Endothelial cell of umbilical vein (primary cell): ENCODE results near the gene BMPR1A.

ENCODE experiments used
- EZH2 ChIP-seq: IDR thresholded peaks from 2 replicates; pipeline ENCODE4 v1.6.1; 2012; ENCODE audit warnings: borderline replicate concordance, low read depth, mild to moderate bottlenecking, moderate library complexity, low read length, inconsistent platforms; ENCODE audit not compliant: severe bottlenecking
- POLR2A ChIP-seq: IDR thresholded peaks from 2 replicates; pipeline ENCODE4 v1.6.1; 2012; ENCODE audit warnings: low read depth, mild to moderate bottlenecking, control low read depth, low read length
- TF ChIP-seq, protein P1 (sequence below), 2 donors: IDR thresholded peaks; 1 replicate in 1 of 2; 2 replicates in 1 of 2; pipeline ENCODE4 v1.5.1; 2011; ENCODE audit warnings: low read length in 2 of 2, mild to moderate bottlenecking in 2 of 2, moderate library complexity in 2 of 2, control low read depth in 1 of 2, inconsistent platforms in 1 of 2, low read depth in 1 of 2; ENCODE audit not compliant: insufficient read depth in 1 of 2; ENCODE audit errors: extremely low read depth in 1 of 2
- TF ChIP-seq, protein P2 (sequence below): IDR thresholded peaks from 2 replicates; pipeline ENCODE4 v1.6.1; 2011; ENCODE audit not compliant: insufficient read depth, insufficient read length

DNA sequence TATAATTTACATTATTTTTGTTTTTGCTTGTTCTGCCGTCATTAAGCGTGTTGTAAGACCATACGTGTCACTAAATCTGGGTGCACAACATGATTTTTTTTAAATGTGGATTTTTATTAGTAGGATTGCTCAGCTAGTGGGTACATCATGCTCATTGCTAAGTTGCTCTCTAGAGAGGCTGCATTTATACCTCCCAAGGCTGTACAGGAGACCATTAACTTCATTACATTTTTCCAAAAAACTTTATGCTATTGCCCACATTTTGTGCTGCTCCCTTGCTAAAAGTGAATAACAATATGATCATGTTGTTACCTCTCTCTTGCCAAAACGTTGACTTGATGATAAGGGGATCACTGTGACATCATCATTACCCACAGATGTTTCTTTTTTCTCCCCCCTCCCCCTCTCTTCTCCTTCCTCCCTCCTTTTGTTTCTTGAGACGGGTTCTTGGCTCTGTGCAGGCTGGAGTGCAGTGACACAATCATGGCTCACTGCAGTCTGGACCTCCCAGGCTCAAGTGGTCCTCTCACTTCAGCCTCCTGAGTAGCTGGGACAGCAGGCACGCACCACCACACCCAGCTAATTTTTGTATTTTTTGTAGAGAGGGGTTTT is 65.1 kb downstream of the BMPR1A start:
- TF ChIP-seq, protein P1, sequence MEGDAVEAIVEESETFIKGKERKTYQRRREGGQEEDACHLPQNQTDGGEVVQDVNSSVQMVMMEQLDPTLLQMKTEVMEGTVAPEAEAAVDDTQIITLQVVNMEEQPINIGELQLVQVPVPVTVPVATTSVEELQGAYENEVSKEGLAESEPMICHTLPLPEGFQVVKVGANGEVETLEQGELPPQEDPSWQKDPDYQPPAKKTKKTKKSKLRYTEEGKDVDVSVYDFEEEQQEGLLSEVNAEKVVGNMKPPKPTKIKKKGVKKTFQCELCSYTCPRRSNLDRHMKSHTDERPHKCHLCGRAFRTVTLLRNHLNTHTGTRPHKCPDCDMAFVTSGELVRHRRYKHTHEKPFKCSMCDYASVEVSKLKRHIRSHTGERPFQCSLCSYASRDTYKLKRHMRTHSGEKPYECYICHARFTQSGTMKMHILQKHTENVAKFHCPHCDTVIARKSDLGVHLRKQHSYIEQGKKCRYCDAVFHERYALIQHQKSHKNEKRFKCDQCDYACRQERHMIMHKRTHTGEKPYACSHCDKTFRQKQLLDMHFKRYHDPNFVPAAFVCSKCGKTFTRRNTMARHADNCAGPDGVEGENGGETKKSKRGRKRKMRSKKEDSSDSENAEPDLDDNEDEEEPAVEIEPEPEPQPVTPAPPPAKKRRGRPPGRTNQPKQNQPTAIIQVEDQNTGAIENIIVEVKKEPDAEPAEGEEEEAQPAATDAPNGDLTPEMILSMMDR (IDR thresholded peaks at IDR 0.05; ENCODE audit: extremely low read depth in 1 of 2, insufficient read depth in 1 of 2, low read depth in 1 of 2, low read length in 2 of 2): no peak
- TF ChIP-seq POLR2A (no peak), EZH2 (no peak)
- TF ChIP-seq, protein P2, sequence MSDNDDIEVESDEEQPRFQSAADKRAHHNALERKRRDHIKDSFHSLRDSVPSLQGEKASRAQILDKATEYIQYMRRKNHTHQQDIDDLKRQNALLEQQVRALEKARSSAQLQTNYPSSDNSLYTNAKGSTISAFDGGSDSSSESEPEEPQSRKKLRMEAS: no peak
